Erythroblast (primary cell): ENCODE results near the gene ARMCX1.

Experiments used
- GATA1 ChIP-seq: IDR thresholded peaks from 2 replicates; pipeline ENCODE4 v1.6.1; 2011; ENCODE audit warnings: low read depth, mild to moderate bottlenecking, control low read depth, low read length, moderate library complexity
- POLR2A ChIP-seq: IDR thresholded peaks from 2 replicates; pipeline ENCODE4 v1.6.1; 2011; ENCODE audit warnings: mild to moderate bottlenecking, low read length

GRCh38 chrX:101564651-101565050 is 14.3 kb downstream of the ARMCX1 start:
- no peak for TF ChIP-seq POLR2A
- no peak for TF ChIP-seq GATA1
